GM12892 (cell line): ENCODE measurements around the gene GIPC1.

Experiments used
- POLR2A ChIP-seq: IDR thresholded peaks from 2 replicates; pipeline ENCODE4 v1.6.1; 2011; ENCODE audit warnings: low read depth, low read length, control low read depth
- POLR2AphosphoS5 ChIP-seq: IDR thresholded peaks from 2 replicates; pipeline ENCODE4 v1.6.1; 2011; ENCODE audit warnings: low read depth, low read length, control low read depth
- TAF1 ChIP-seq: IDR thresholded peaks from 2 replicates; pipeline ENCODE4 v1.6.1; 2011; ENCODE audit warnings: low read depth, mild to moderate bottlenecking, control low read depth, low read length, borderline replicate concordance

DNA sequence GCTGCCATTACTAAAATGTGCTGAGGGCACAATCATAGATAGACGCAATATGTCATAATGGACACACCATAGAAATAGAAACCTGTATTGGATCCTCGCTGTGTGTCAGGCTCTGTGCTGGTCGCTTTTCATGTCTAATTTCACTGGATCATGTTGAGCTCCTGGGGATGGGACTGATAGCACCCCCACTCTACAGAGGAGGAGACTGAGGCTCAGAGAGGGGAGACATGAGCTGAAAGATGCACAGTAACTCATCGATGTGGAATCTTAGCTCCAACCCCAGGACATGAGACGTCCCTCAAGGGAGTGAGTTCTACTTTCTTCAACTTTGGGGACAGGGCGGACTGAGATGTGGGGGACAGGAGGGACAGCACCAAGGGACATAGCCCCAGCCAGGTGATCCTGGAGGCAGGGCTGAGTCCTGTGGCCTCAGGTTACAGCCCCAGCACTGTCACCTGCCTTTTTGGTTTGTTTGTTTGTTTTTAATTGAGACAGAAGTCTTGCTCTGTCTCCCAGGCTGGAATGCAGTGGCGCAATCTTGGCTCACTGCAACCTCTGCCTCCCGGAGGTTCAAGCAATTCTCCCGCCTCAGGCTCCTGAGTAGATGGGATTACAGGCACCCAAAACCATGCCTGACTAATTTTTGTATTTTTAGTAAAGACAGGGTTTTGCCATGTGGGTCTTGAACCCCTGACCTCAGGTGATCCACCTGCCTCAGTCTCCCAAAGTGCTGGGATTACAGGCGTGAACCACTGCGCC, 6.6 kb upstream of the GIPC1 start:
- TF ChIP-seq POLR2A: no peak
- TF ChIP-seq POLR2AphosphoS5: no peak
- no peak for TF ChIP-seq TAF1
